Ramos (cell line): ENCODE data around the gene SNX10.

Experiments used
- in situ Hi-C: fragments of 300-500 bp; cut with MboI; formaldehyde crosslinking; loops from one replicate; pipeline ENCODE4 v1.14.3; 2022; ENCODE audit warnings: low sequenced_read_pairs; ENCODE audit not compliant: unreplicated experiment

SNX10 gene

GRCh38 chr7:26387731-26388130 lies 96.1 kb downstream of the SNX10 start:
- in situ Hi-C loops: loop anchor here (25.0 kb wide), 1 partner anchor 125 kb away; no protein-coding TSS in a partner anchor

GRCh38 chr7:26388256-26388655 lies 96.6 kb downstream of the SNX10 start:
- in situ Hi-C loops: loop anchor here (25.0 kb wide), 1 partner anchor 124 kb away; no protein-coding TSS in a partner anchor

GRCh38 chr7:26390016-26390415 lies 98.4 kb downstream of the SNX10 start:
- in situ Hi-C loops: loop anchor here (25.0 kb wide), 1 partner anchor 122 kb away; no protein-coding TSS in a partner anchor

- in situ Hi-C loops: loop anchor here (25.0 kb wide), 1 partner anchor 118 kb away; no protein-coding TSS in a partner anchor
Observed at GRCh38 chr7:26393818-26394217, 102.2 kb downstream of the SNX10 start.

- in situ Hi-C loops: loop anchor here (25.0 kb wide), 1 partner anchor 115 kb away; no protein-coding TSS in a partner anchor
Observed at GRCh38 chr7:26397332-26397731, 105.7 kb downstream of the SNX10 start.

GRCh38 chr7:26397796-26398426 lies 106.2 kb downstream of the SNX10 start:
- in situ Hi-C loops: loop anchor here (25.0 kb wide), 1 partner anchor 114 kb away; no protein-coding TSS in a partner anchor

- in situ Hi-C loops: loop anchor here (25.0 kb wide), 1 partner anchor 114 kb away; no protein-coding TSS in a partner anchor
Observed at GRCh38 chr7:26398427-26398755, 106.7 kb downstream of the SNX10 start.

- in situ Hi-C loops: loop anchor here (25.0 kb wide), 1 partner anchor 113 kb away; no protein-coding TSS in a partner anchor
Observed at GRCh38 chr7:26398756-26399509, 107.3 kb downstream of the SNX10 start.

- in situ Hi-C loops: loop anchor here (25.0 kb wide), 1 partner anchor 113 kb away; no protein-coding TSS in a partner anchor
Observed at GRCh38 chr7:26399736-26400135, 108.1 kb downstream of the SNX10 start.

- in situ Hi-C loops: no loop called here
Observed at GRCh38 chr7:26403640-26404039, 112.0 kb downstream of the SNX10 start.

GRCh38 chr7:26404189-26404996 lies 112.7 kb downstream of the SNX10 start:
- in situ Hi-C loops: no loop called here

- in situ Hi-C loops: no loop called here
Observed at GRCh38 chr7:26406433-26406832, 114.8 kb downstream of the SNX10 start.

GRCh38 chr7:26409661-26410547 lies 118.2 kb downstream of the SNX10 start:
- in situ Hi-C loops: no loop called here

GRCh38 chr7:26413007-26413691 lies 121.5 kb downstream of the SNX10 start:
- in situ Hi-C loops: no loop called here

- in situ Hi-C loops: no loop called here
Observed at GRCh38 chr7:26416004-26416403, 124.3 kb downstream of the SNX10 start.

- in situ Hi-C loops: no loop called here
Observed at GRCh38 chr7:26417911-26418413, 126.3 kb downstream of the SNX10 start.

- in situ Hi-C loops: no loop called here
Observed at GRCh38 chr7:26419198-26419597, 127.5 kb downstream of the SNX10 start.

GRCh38 chr7:26420422-26421019 lies 128.9 kb downstream of the SNX10 start:
- in situ Hi-C loops: no loop called here
